HUES48 (cell line): ENCODE data around the gene USHBP1.

Source experiments
- H3K27ac ChIP-seq: one replicate; pipeline ENCODE4 v1.7.0; 2013; ENCODE audit warnings: low read depth, low read length, inconsistent platforms
- H3K27me3 ChIP-seq: 2 replicates; pipeline ENCODE4 v1.6.1; 2013; ENCODE audit warnings: mild to moderate bottlenecking, low read length; ENCODE audit not compliant: control insufficient read depth, insufficient read depth
- H3K36me3 ChIP-seq: 2 replicates; pipeline ENCODE4 v1.6.1; 2013; ENCODE audit warnings: low read length; ENCODE audit not compliant: control insufficient read depth, insufficient read depth
- H3K4me1 ChIP-seq: 2 replicates; pipeline ENCODE4 v1.6.1; 2013; ENCODE audit warnings: mild to moderate bottlenecking, low read length; ENCODE audit not compliant: control insufficient read depth, insufficient read depth
- H3K4me3 ChIP-seq: 2 replicates; pipeline ENCODE4 v1.5.1; 2013; ENCODE audit warnings: mild to moderate bottlenecking, low read depth, low read length
- H3K9ac ChIP-seq: 2 replicates; pipeline ENCODE4 v1.6.1; 2013; ENCODE audit warnings: mild to moderate bottlenecking, low read depth, low read length, moderate library complexity
- H3K9me3 ChIP-seq: 2 replicates; pipeline ENCODE4 v1.6.1; 2013; ENCODE audit warnings: low read length; ENCODE audit not compliant: control insufficient read depth, insufficient read depth

USHBP1 gene

DNA sequence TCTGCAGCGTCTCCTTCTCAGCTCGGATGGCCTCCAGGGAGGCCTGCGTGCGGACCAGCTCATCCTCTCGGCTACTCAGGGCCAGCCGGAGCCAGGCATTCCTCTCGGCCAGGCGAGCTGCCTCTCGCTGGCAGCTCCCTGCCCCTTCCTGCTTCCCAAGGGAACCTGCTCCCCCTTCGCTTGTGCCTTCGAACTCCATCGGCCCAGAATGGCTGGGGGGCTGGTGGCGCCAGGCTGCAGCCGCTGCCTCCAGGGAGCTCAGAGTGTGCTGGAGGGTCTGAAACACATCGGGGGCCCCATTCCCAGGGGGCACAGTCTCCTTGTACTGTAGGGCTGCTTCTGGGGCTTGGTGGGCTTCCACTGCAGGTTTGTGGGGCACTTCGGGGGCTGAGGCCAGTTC, 2.0 kb downstream of the USHBP1 start:
- Histone ChIP-seq H3K9ac (no peak overlapping the region), H3K4me1 (peaks cover 6% of the 10 kb centered on the region; the same call in 1 of the 2 replicates), H3K4me3 (no peak overlapping the region), H3K27me3 (no peaks in the 10 kb centered on the region), H3K27ac (no peak overlapping the region), H3K9me3 (peaks cover 11% of the 10 kb centered on the region), H3K36me3 (peaks cover 4% of the 10 kb centered on the region; the same call in 1 of the 2 replicates)

DNA sequence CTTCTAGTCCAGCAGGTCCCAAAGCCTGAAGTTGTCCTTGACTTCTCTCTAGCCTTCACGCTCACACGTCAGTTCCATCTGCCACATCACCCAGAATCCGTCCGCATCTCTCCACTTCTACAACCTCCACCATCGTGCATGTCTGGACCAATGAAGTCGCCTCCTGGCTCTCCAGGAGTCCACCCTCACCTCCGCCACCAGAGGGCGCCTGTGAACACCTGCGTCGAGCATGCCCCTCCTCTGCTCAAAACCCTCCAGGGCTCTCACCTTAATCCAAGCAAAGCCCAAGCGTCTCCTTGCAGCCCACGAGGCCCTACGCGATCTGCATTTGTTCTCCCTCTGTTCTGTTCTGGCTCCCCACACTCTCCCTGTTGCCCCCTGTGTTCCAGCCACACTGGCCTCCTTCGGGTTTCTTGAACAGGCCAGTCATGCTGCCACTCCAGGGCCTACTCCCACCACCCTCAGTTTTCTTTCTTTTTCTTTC, 3.7 kb downstream of the USHBP1 start:
- peaks cover 11% of the 10 kb centered on the region for H3K9me3 ChIP-seq
- peaks cover 4% of the 10 kb centered on the region; the same call in 1 of the 2 replicates for H3K36me3 ChIP-seq
- peaks cover 6% of the 10 kb centered on the region; the same call in 1 of the 2 replicates for H3K4me1 ChIP-seq
- H3K27ac ChIP-seq: peak overlapping the region; percentile 30
- no peaks in the 10 kb centered on the region for H3K27me3 ChIP-seq
- H3K4me3 ChIP-seq: no peak overlapping the region
- H3K9ac ChIP-seq: peak overlapping the region; percentile 64; the same call in 1 of the 2 replicates

DNA sequence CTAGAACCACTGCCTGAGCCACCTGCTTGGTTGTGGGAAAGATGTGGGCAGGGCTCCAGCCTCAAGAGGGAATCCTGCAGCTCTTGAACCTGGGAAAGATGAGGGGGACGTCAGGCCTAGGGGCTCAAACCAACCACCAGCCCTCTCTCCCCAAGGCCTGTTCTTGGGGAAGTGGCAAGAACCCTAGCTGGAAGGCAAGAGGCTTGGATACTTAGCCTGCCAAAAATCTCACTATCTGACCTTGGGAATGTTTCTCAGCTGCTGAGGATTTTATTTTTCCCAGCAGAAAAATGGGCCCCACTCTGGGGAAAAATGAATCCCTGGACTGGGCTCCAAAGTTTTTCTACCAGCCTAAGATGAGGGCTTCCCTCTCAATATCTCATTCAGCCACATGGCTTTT, 4.6 kb downstream of the USHBP1 start:
- peaks cover 11% of the 10 kb centered on the region for H3K9me3 ChIP-seq
- no peak overlapping the region for H3K4me3 ChIP-seq
- H3K27ac ChIP-seq: no peak overlapping the region
- H3K27me3 ChIP-seq: no peaks in the 10 kb centered on the region
- H3K9ac ChIP-seq: no peak overlapping the region
- peaks cover 4% of the 10 kb centered on the region; the same call in 1 of the 2 replicates for H3K36me3 ChIP-seq
- H3K4me1 ChIP-seq: peaks cover 6% of the 10 kb centered on the region; the same call in 1 of the 2 replicates

GRCh38 chr19:17259118-17259780, 5.3 kb downstream of the USHBP1 start:
- Histone ChIP-seq H3K36me3 (peaks cover 4% of the 10 kb centered on the region; the same call in 1 of the 2 replicates), H3K4me1 (peaks cover 2% of the 10 kb centered on the region; the same call in 1 of the 2 replicates), H3K9ac (no peak overlapping the region), H3K27ac (no peak overlapping the region), H3K27me3 (no peaks in the 10 kb centered on the region), H3K4me3 (no peak overlapping the region), H3K9me3 (peaks cover 11% of the 10 kb centered on the region)

DNA sequence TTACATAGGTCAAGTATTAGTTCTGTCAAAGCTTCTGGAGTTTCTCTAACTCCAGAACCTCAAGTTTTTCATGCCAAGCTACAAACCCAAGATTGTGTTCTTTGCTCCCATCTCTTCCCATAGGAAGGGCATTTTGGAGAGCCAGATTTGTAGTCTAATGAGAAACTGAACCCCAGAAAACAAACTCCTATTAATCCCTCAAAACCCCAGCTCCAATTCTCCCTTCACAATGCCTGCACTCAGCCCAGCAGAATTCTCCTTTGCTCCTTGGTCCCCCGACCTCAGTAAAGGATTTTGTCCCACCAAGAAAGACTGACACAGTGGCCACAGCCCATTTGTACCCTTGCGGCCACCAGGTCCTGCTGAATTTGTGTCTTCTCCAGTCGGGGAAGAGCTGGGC, 8.4 kb downstream of the USHBP1 start:
- H3K27ac ChIP-seq: no peak overlapping the region
- H3K9ac ChIP-seq: no peak overlapping the region
- H3K4me3 ChIP-seq: no peak overlapping the region
- H3K4me1 ChIP-seq: no peaks in the 10 kb centered on the region
- peaks cover 11% of the 10 kb centered on the region for H3K9me3 ChIP-seq
- no peaks in the 10 kb centered on the region for H3K27me3 ChIP-seq
- peaks cover 7% of the 10 kb centered on the region; the same call in 1 of the 2 replicates for H3K36me3 ChIP-seq

DNA sequence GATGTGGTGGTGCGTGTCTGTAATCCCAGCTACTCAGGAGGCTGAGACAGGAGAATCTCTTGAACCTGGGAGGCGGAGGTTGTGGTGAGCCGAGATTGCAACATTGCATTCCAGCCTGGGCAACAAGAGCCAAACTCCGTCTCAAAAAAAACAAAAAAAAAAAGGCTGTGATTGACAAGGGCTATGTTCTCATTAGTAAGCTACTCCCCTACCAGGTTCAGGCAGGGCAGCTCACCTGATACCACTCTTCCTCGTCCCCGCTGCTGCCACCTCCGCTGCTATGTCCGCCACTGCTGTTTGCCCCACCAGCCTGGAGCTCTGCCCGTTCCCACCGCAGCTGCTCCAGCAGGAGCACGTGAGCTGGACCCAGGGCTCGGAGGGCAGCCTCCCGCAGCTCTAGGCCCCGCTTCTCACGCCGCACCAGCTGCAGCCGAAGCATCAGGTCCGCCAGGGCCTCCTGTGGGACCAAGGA, 9.4 kb downstream of the USHBP1 start:
- Histone ChIP-seq H3K27ac (no peak overlapping the region), H3K4me1 (no peaks in the 10 kb centered on the region), H3K36me3 (peaks cover 7% of the 10 kb centered on the region; the same call in 1 of the 2 replicates), H3K9ac (no peak overlapping the region), H3K4me3 (no peak overlapping the region), H3K9me3 (peaks cover 11% of the 10 kb centered on the region), H3K27me3 (no peaks in the 10 kb centered on the region)

- H3K9me3 ChIP-seq: peaks cover 8% of the 10 kb centered on the region
- no peak overlapping the region for H3K4me3 ChIP-seq
- H3K27me3 ChIP-seq: no peaks in the 10 kb centered on the region
- H3K4me1 ChIP-seq: no peaks in the 10 kb centered on the region
- no peak overlapping the region for H3K27ac ChIP-seq
- no peak overlapping the region for H3K9ac ChIP-seq
- peaks cover 7% of the 10 kb centered on the region; the same call in 1 of the 2 replicates for H3K36me3 ChIP-seq
Measured at GRCh38 chr19:17254636-17255035, 9.9 kb downstream of the USHBP1 start.

GRCh38 chr19:17249887-17250548, 14.5 kb downstream of the USHBP1 start:
- Histone ChIP-seq H3K4me1 (peaks cover 27% of the 10 kb centered on the region), H3K9ac (no peak overlapping the region), H3K27ac (no peak overlapping the region), H3K9me3 (no peaks in the 10 kb centered on the region), H3K27me3 (no peaks in the 10 kb centered on the region), H3K4me3 (no peak overlapping the region), H3K36me3 (0 out of 2 replicates have a peak, but pooled peaks cover 3% of the 10 kb centered on the region)

DNA sequence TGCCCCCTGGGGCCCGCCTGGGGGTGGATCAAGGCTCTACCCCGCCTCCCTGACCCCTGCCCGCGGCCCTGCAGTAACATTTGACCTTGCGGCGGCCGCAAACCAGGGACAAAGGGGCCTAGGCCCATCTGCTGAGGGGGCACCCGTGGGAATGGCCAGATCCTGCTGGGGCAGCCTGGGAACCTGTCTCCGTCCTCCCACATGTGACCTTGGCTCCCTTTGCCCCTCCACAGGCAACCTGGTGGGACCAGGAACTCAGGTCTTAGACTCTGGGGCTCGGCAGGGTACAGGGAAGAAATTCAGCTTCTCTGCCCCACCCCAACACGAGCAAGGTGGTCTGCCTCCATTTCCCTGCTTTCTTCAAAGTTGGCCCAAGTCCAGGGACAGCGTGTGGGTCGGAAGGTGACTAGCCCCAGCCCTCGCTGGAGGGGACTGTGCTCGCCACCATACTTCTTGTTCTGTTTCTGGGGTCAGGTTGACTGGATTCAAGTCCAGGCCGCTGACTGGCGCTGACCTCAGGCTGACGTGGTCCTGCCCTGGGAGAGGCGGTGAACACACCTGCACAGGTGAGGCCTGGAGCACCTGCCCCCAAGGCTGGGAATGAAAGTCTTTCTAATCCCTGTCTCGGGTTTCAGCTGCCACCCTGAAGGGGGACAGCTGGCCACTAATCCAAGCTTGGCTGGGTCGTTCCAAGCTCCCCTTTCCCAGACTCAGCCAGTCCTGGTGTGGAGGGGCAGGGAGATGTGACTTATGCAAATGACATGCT, 16.4 kb downstream of the USHBP1 start:
- Histone ChIP-seq H3K9ac (peak overlapping the region; percentile 33), H3K9me3 (no peaks in the 10 kb centered on the region), H3K27me3 (no peaks in the 10 kb centered on the region), H3K4me1 (peaks cover 27% of the 10 kb centered on the region), H3K27ac (peak overlapping the region; percentile 96), H3K36me3 (0 out of 2 replicates have a peak, but pooled peaks cover 3% of the 10 kb centered on the region), H3K4me3 (peak overlapping the region; percentile 42)

GRCh38 chr19:17246681-17247425, 17.7 kb downstream of the USHBP1 start:
- peak overlapping the region; percentile 71 for H3K4me3 ChIP-seq
- peak overlapping the region; percentile 96 for H3K27ac ChIP-seq
- no peaks in the 10 kb centered on the region for H3K27me3 ChIP-seq
- 0 out of 2 replicates have a peak overlapping the region, but pooled peaks have one; percentile 75 for H3K9ac ChIP-seq
- H3K36me3 ChIP-seq: 0 out of 2 replicates have a peak, but pooled peaks cover 3% of the 10 kb centered on the region
- H3K9me3 ChIP-seq: no peaks in the 10 kb centered on the region
- H3K4me1 ChIP-seq: peaks cover 27% of the 10 kb centered on the region
